RWPE1 (cell line): ENCODE results near the gene CTSG.

Experiments used
- CTCF ChIA-PET: fragments of 350-600 bp; sonication (Branson Sonifier 250); formaldehyde crosslinking; extraction: SDS; loops from one replicate; lab custom pipeline; 2021; lab: Yijun Ruan, JAX
- POLR2A ChIA-PET: fragments of 400-600 bp; formaldehyde crosslinking; extraction: SDS; loops from one replicate; lab custom pipeline; 2020; ENCODE audit warnings: antibody characterized with exemption; ENCODE audit not compliant: low non-redundant PET; lab: Yijun Ruan, JAX
- DNase-seq: peaks from one replicate; pipeline ENCODE4 v3.0.0; 2012; ENCODE audit warnings: low spot score
- H3K27ac ChIP-seq: fragments of 450-650 bp; 2 replicates; pipeline ENCODE4 v1.5.1; 2017
- CTCF ChIP-seq: fragments of 450-650 bp; conservative IDR thresholded peaks from 2 replicates; pipeline ENCODE4 v1.5.1; 2017; ENCODE audit warnings: low read depth, mild to moderate bottlenecking

CTSG gene

GRCh38 chr14:24578558-24578957 lies 2.5 kb upstream of the CTSG start:
- ChIA-PET POLR2A (no interaction called here), CTCF (no interaction called here)
- H3K27ac ChIP-seq = no peak overlapping the region
- no peak for DNase-seq
- TF ChIP-seq CTCF = no peak

GRCh38 chr14:24576771-24577170 lies 721 bp upstream of the CTSG start:
- no peak for DNase-seq
- POLR2A ChIA-PET = no interaction called here
- CTCF ChIA-PET = no interaction called here
- TF ChIP-seq CTCF = no peak
- H3K27ac ChIP-seq = no peak overlapping the region

- no peak for DNase-seq
- no peak overlapping the region for H3K27ac ChIP-seq
- no peak for TF ChIP-seq CTCF
- ChIA-PET CTCF (interaction anchor here (1.1 kb wide), 1 partner anchor 31 kb away, joined by 3 read pairs; no protein-coding TSS in a partner anchor), POLR2A (no interaction called here)
These were observed 1.8 kb downstream of the CTSG start for GRCh38 chr14:24574206-24574774.

- DNase-seq = no peak
- no peak overlapping the region for H3K27ac ChIP-seq
- TF ChIP-seq CTCF = no peak
- POLR2A ChIA-PET = no interaction called here
- CTCF ChIA-PET = no interaction called here
These were observed 9.7 kb downstream of the CTSG start for GRCh38 chr14:24566318-24566717.

GRCh38 chr14:24565766-24566165 lies 10.3 kb downstream of the CTSG start:
- TF ChIP-seq CTCF = no peak
- POLR2A ChIA-PET = no interaction called here
- H3K27ac ChIP-seq = no peak overlapping the region
- DNase-seq = no peak
- CTCF ChIA-PET = no interaction called here

- ChIA-PET CTCF (no interaction called here), POLR2A (no interaction called here)
- no peak for DNase-seq
- H3K27ac ChIP-seq = no peak overlapping the region
- TF ChIP-seq CTCF = no peak
These were observed 12.5 kb downstream of the CTSG start for GRCh38 chr14:24563505-24563904.
